WTC11 (cell line): ENCODE results near the gene HRAS. TPM values are rescaled to one million over a fixed set of nuclear protein-coding genes. Genes with fewer than 3 reads are reported as not detected.

Source experiments
- ATAC-seq: fragments of 200-7000 bp; cut with Tn5 transposase; 2 replicates; pipeline ENCODE4 v1.10.0; 2021; ENCODE audit warnings: mild to moderate bottlenecking, moderate library complexity
- CTCF ChIA-PET: fragments of 300-600 bp; sonication (Branson Sonifier 250); formaldehyde crosslinking; loops from one replicate; lab custom pipeline; 2021; ENCODE audit warnings: antibody characterized with exemption; lab: Charles Lee
- POLR2A ChIA-PET: fragments of 350-600 bp; sonication (Branson Sonifier 250); formaldehyde crosslinking; loops from one replicate; lab custom pipeline; 2021; ENCODE audit warnings: antibody characterized with exemption; lab: Charles Lee
- DNase-seq: peaks from one replicate; pipeline ENCODE4 v3.0.0; 2021; ENCODE audit warnings: low spot score
- H3K27ac Mint-ChIP-seq: 2 replicates; pipeline ENCODE4 v1.8.0; 2021; ENCODE audit warnings: mixed read lengths
- H3K27me3 Mint-ChIP-seq: 2 replicates; pipeline ENCODE4 v1.8.0; 2021; ENCODE audit warnings: low read depth, mild to moderate bottlenecking, moderate library complexity, mixed read lengths
- H3K36me3 Mint-ChIP-seq: 2 replicates; pipeline ENCODE4 v1.8.0; 2021; ENCODE audit warnings: mixed read lengths
- H3K4me1 Mint-ChIP-seq: 2 replicates; pipeline ENCODE4 v1.8.0; 2022; ENCODE audit warnings: mixed read lengths
- H3K4me3 Mint-ChIP-seq: 2 replicates; pipeline ENCODE4 v1.8.0; 2021; ENCODE audit warnings: mild to moderate bottlenecking, moderate library complexity, mixed read lengths
- H3K9me3 Mint-ChIP-seq: 2 replicates; pipeline ENCODE4 v1.8.0; 2021; ENCODE audit warnings: mixed read lengths
- AFF4 ChIP-seq: sonication (generic); formaldehyde crosslinking; IDR thresholded peaks from 2 replicates; pipeline ENCODE4 v1.8.1; 2023; ENCODE audit warnings: mild to moderate bottlenecking, missing genetic modification reagents, borderline replicate concordance
- AR ChIP-seq: fragments of 250-450 bp; sonication (Bioruptor Pico); IDR thresholded peaks from 2 replicates; pipeline ENCODE4 v1.9.0; 2021; ENCODE audit warnings: mild to moderate bottlenecking
- ELF4 ChIP-seq: sonication (generic); formaldehyde crosslinking; IDR thresholded peaks from 2 replicates; pipeline ENCODE4 v1.8.1; 2022; ENCODE audit warnings: low read depth, mild to moderate bottlenecking, moderate library complexity, missing genetic modification reagents
- ERG ChIP-seq: fragments of 250-450 bp; sonication (Bioruptor Pico); IDR thresholded peaks from 2 replicates; pipeline ENCODE4 v1.8.0; 2021; ENCODE audit warnings: mild to moderate bottlenecking
- JAZF1 ChIP-seq: fragments of 250-450 bp; sonication (Bioruptor Pico); IDR thresholded peaks from 2 replicates; pipeline ENCODE4 v1.9.0; 2021; ENCODE audit warnings: moderate library complexity, mild to moderate bottlenecking, inconsistent platforms
- NFE2L1 ChIP-seq: sonication (generic); formaldehyde crosslinking; IDR thresholded peaks from 2 replicates; pipeline ENCODE4 v1.8.1; 2023; ENCODE audit warnings: missing genetic modification reagents
- SMAD3 ChIP-seq: sonication (generic); formaldehyde crosslinking; IDR thresholded peaks from 2 replicates; pipeline ENCODE4 v1.8.0; 2022; ENCODE audit warnings: missing genetic modification reagents, mild to moderate bottlenecking, borderline replicate concordance
- TCF7 ChIP-seq: sonication (generic); formaldehyde crosslinking; IDR thresholded peaks from 2 replicates; pipeline ENCODE4 v1.8.0; 2022; ENCODE audit warnings: mild to moderate bottlenecking, low read depth, missing genetic modification reagents, moderate library complexity
- ZNF121 ChIP-seq: sonication (generic); formaldehyde crosslinking; IDR thresholded peaks from 2 replicates; pipeline ENCODE4 v1.8.0; 2023; ENCODE audit warnings: missing genetic modification reagents
- ZNF416 ChIP-seq: fragments of 250-450 bp; sonication (Bioruptor Pico); IDR thresholded peaks from 2 replicates; pipeline ENCODE4 v1.9.0; 2021; ENCODE audit warnings: mild to moderate bottlenecking, inconsistent platforms
- total RNA-seq: library from RNA; stranded (reverse); gene quantifications from 3 replicates; pipeline ENCODE4 v1.2.3, GENCODE V29; 2021
- TF ChIP-seq, protein P1 (sequence below): fragments of 250-450 bp; sonication (Bioruptor Pico); conservative IDR thresholded peaks from 2 replicates; pipeline ENCODE4 v1.9.0; 2021; ENCODE audit warnings: mild to moderate bottlenecking
- TF ChIP-seq, protein P2 (sequence below): fragments of 200-600 bp; IDR thresholded peaks from 2 replicates; pipeline ENCODE4 v1.8.0; 2022; ENCODE audit warnings: antibody characterized with exemption
- TF ChIP-seq, protein P3 (sequence below): sonication (generic); formaldehyde crosslinking; IDR thresholded peaks from 2 replicates; pipeline ENCODE4 v1.8.0; 2023; ENCODE audit warnings: mild to moderate bottlenecking, missing genetic modification reagents
- TF ChIP-seq, protein P4 (sequence below): sonication (generic); formaldehyde crosslinking; IDR thresholded peaks from 2 replicates; pipeline ENCODE4 v1.8.1; 2023; ENCODE audit warnings: mild to moderate bottlenecking, moderate library complexity, missing genetic modification reagents
- TF ChIP-seq, protein P5 (sequence below): sonication (generic); formaldehyde crosslinking; IDR thresholded peaks from 2 replicates; pipeline ENCODE4 v1.8.1; 2022; ENCODE audit warnings: mild to moderate bottlenecking, moderate library complexity, missing genetic modification reagents
- TF ChIP-seq, protein P6 (sequence below): sonication (generic); formaldehyde crosslinking; IDR thresholded peaks from 2 replicates; pipeline ENCODE4 v1.8.0; 2022; ENCODE audit warnings: mild to moderate bottlenecking, missing genetic modification reagents

The HRAS gene
- total RNA-seq, 1 experiment from 2014 or later = 62.4 TPM

DNA sequence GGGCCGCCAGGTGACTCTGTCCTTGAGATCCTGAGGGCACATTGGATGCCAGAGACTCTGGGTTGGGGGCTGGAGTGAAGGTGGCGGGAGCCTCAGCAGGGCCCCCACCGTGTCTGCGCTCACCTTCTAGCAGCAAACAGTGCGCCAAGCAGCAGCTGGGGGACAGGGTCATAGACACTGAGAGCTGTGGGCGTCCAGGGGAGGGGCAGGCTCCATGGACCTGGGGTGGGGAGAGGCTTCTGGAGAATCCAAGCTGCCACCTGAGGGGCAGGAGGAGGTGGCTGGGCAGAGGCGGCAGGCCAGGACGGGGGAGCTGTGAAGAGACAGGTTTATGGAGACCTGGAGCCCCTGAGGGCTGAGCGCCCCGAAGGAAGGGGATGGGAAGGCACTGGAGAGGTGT is 48.9 kb upstream of the HRAS start:
- Mint-ChIP-seq H3K27ac (no peak overlapping the region; the same call in 1 of the 2 replicates), H3K4me3 (no peak overlapping the region), H3K4me1 (0 out of 2 replicates have a peak, but pooled peaks cover 2% of the 10 kb centered on the region), H3K9me3 (no peaks in the 10 kb centered on the region), H3K36me3 (peaks cover 39% of the 10 kb centered on the region), H3K27me3 (no peaks in the 10 kb centered on the region)
- POLR2A ChIA-PET = no interaction called here
- CTCF ChIA-PET = interaction anchor here (0.6 to 1.1 kb wide), 3 partner anchors 10 to 206 kb away, joined by 4 to 5 read pairs (median 4); no protein-coding TSS in a partner anchor
- ATAC-seq = no peak
- DNase-seq = no peak
- TF ChIP-seq NFE2L1 (CRISPR knock-in tag) (no peak), SMAD3 (CRISPR knock-in tag) (no peak), ELF4 (CRISPR knock-in tag) (no peak), TCF7 (CRISPR knock-in tag) (no peak), AFF4 (CRISPR knock-in tag) (no peak), AR (CRISPR knock-in tag) (no peak), ZNF416 (CRISPR knock-in tag) (no peak), ZNF121 (no peak), JAZF1 (CRISPR knock-in tag) (no peak), ERG (CRISPR knock-in tag) (no peak)
- TF ChIP-seq, protein P1, sequence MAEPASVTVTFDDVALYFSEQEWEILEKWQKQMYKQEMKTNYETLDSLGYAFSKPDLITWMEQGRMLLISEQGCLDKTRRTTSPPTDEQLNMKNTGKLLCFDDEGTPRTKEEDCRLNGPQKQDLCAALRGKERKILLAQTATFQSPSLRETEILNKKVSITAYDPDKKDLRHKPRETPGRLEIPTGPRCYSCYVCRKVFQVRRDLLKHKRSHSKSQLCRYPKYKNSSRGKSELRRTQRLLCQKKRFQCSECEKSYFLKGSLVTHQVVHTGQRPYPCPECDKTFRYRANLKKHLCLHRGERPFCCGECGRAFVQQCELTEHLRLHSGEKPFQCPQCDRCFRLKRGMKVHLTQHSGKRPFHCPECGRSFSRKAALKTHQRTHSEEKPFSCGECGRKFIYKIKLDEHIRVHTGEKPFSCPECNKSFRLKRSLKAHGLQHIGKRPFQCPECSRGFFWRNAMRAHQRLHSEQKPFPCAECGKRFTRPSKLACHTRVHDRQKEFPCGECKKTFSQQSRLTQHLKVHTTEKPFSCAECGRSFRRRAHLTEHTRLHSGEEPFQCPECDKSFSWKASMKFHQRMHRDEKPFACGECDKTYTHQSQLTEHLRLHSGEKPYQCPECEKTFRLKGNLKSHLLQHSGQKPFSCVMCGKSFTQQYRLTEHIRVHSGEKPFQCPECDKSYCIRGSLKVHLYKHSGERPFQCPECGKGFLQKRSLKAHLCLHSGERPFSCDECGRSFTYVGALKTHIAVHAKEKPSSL (CRISPR knock-in tag) = no peak
- TF ChIP-seq, protein P2, sequence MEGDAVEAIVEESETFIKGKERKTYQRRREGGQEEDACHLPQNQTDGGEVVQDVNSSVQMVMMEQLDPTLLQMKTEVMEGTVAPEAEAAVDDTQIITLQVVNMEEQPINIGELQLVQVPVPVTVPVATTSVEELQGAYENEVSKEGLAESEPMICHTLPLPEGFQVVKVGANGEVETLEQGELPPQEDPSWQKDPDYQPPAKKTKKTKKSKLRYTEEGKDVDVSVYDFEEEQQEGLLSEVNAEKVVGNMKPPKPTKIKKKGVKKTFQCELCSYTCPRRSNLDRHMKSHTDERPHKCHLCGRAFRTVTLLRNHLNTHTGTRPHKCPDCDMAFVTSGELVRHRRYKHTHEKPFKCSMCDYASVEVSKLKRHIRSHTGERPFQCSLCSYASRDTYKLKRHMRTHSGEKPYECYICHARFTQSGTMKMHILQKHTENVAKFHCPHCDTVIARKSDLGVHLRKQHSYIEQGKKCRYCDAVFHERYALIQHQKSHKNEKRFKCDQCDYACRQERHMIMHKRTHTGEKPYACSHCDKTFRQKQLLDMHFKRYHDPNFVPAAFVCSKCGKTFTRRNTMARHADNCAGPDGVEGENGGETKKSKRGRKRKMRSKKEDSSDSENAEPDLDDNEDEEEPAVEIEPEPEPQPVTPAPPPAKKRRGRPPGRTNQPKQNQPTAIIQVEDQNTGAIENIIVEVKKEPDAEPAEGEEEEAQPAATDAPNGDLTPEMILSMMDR = no peak
- TF ChIP-seq, protein P3, sequence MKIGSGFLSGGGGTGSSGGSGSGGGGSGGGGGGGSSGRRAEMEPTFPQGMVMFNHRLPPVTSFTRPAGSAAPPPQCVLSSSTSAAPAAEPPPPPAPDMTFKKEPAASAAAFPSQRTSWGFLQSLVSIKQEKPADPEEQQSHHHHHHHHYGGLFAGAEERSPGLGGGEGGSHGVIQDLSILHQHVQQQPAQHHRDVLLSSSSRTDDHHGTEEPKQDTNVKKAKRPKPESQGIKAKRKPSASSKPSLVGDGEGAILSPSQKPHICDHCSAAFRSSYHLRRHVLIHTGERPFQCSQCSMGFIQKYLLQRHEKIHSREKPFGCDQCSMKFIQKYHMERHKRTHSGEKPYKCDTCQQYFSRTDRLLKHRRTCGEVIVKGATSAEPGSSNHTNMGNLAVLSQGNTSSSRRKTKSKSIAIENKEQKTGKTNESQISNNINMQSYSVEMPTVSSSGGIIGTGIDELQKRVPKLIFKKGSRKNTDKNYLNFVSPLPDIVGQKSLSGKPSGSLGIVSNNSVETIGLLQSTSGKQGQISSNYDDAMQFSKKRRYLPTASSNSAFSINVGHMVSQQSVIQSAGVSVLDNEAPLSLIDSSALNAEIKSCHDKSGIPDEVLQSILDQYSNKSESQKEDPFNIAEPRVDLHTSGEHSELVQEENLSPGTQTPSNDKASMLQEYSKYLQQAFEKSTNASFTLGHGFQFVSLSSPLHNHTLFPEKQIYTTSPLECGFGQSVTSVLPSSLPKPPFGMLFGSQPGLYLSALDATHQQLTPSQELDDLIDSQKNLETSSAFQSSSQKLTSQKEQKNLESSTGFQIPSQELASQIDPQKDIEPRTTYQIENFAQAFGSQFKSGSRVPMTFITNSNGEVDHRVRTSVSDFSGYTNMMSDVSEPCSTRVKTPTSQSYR (CRISPR knock-in tag) = no peak
- TF ChIP-seq, protein P4, sequence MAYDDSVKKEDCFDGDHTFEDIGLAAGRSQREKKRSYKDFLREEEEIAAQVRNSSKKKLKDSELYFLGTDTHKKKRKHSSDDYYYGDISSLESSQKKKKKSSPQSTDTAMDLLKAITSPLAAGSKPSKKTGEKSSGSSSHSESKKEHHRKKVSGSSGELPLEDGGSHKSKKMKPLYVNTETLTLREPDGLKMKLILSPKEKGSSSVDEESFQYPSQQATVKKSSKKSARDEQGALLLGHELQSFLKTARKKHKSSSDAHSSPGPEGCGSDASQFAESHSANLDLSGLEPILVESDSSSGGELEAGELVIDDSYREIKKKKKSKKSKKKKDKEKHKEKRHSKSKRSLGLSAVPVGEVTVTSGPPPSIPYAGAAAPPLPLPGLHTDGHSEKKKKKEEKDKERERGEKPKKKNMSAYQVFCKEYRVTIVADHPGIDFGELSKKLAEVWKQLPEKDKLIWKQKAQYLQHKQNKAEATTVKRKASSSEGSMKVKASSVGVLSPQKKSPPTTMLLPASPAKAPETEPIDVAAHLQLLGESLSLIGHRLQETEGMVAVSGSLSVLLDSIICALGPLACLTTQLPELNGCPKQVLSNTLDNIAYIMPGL (CRISPR knock-in tag) = no peak
- TF ChIP-seq, protein P5, sequence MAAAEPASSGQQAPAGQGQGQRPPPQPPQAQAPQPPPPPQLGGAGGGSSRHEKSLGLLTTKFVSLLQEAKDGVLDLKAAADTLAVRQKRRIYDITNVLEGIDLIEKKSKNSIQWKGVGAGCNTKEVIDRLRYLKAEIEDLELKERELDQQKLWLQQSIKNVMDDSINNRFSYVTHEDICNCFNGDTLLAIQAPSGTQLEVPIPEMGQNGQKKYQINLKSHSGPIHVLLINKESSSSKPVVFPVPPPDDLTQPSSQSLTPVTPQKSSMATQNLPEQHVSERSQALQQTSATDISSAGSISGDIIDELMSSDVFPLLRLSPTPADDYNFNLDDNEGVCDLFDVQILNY = no peak
- TF ChIP-seq, protein P6, sequence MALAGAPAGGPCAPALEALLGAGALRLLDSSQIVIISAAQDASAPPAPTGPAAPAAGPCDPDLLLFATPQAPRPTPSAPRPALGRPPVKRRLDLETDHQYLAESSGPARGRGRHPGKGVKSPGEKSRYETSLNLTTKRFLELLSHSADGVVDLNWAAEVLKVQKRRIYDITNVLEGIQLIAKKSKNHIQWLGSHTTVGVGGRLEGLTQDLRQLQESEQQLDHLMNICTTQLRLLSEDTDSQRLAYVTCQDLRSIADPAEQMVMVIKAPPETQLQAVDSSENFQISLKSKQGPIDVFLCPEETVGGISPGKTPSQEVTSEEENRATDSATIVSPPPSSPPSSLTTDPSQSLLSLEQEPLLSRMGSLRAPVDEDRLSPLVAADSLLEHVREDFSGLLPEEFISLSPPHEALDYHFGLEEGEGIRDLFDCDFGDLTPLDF (CRISPR knock-in tag) = no peak
